ENCODE results near the gene TFB2M. TPM values are rescaled to one million over a fixed set of nuclear protein-coding genes. Genes with fewer than 3 reads are reported as not detected.
A peak's percentile ranks its signal among the peaks of the same experiment; 100 is the strongest.

The TFB2M gene
- total RNA-seq, 1 experiment from 2014 or later: 23.5 TPM

- peaks cover 3% of the 10 kb centered on the region; the same call in 1 of the 2 replicates for H3K9me3 ChIP-seq (replicated peaks)
- no peak overlapping the region for H3K4me3 ChIP-seq
- no peaks in the 10 kb centered on the region for H3K4me1 ChIP-seq
- no peak overlapping the region for H3K27ac ChIP-seq
- H3K36me3 ChIP-seq: no peaks in the 10 kb centered on the region
- H3K27me3 ChIP-seq: no peaks in the 10 kb centered on the region
- DNase-seq: no peak
These were observed 46.5 kb downstream of the TFB2M start for GRCh38 chr1:246519514-246519913.

- H3K36me3 ChIP-seq: no peaks in the 10 kb centered on the region
- no peak for DNase-seq
- no peaks in the 10 kb centered on the region for H3K4me1 ChIP-seq
- H3K4me3 ChIP-seq: no peak overlapping the region
- no peak overlapping the region for H3K27ac ChIP-seq
- H3K27me3 ChIP-seq: no peaks in the 10 kb centered on the region
- peaks cover 3% of the 10 kb centered on the region; the same call in 1 of the 2 replicates for H3K9me3 ChIP-seq (replicated peaks)
These were observed 47.4 kb downstream of the TFB2M start for GRCh38 chr1:246518456-246519205.

GRCh38 chr1:246517391-246517790 lies 48.7 kb downstream of the TFB2M start:
- Histone ChIP-seq H3K4me1 (no peaks in the 10 kb centered on the region), H3K36me3 (no peaks in the 10 kb centered on the region), H3K27ac (no peak overlapping the region), H3K27me3 (no peaks in the 10 kb centered on the region), H3K4me3 (no peak overlapping the region), H3K9me3 (replicated peaks) (peaks cover 3% of the 10 kb centered on the region; the same call in 1 of the 2 replicates)
- no peak for DNase-seq

- Histone ChIP-seq H3K4me1 (no peaks in the 10 kb centered on the region), H3K9me3 (replicated peaks) (peaks cover 3% of the 10 kb centered on the region; the same call in 1 of the 2 replicates), H3K4me3 (no peak overlapping the region), H3K36me3 (no peaks in the 10 kb centered on the region), H3K27me3 (no peaks in the 10 kb centered on the region), H3K27ac (no peak overlapping the region)
- DNase-seq: no peak
These were observed 49.9 kb downstream of the TFB2M start for GRCh38 chr1:246516126-246516525.

- no peaks in the 10 kb centered on the region for H3K36me3 ChIP-seq
These were observed 50.6 kb downstream of the TFB2M start for GRCh38 chr1:246515390-246516005.

GRCh38 chr1:246513619-246514343 lies 52.3 kb downstream of the TFB2M start:
- Histone ChIP-seq H3K4me3 (no peak overlapping the region), H3K36me3 (no peaks in the 10 kb centered on the region), H3K27me3 (no peaks in the 10 kb centered on the region), H3K9me3 (replicated peaks) (peaks cover 3% of the 10 kb centered on the region; the same call in 1 of the 2 replicates), H3K4me1 (no peaks in the 10 kb centered on the region), H3K27ac (no peak overlapping the region)
- DNase-seq: no peak

More at GRCh38 chr1:246515390-246516005, 50.6 kb downstream of the TFB2M start:
- H3K4me1 ChIP-seq: no peaks in the 10 kb centered on the region
- H3K9me3 ChIP-seq (replicated peaks): peaks cover 3% of the 10 kb centered on the region; the same call in 1 of the 2 replicates
- H3K27me3 ChIP-seq: no peaks in the 10 kb centered on the region
- no peak overlapping the region for H3K27ac ChIP-seq
- DNase-seq: no peak
- no peak overlapping the region for H3K4me3 ChIP-seq

- DNase-seq: no peak
- Histone ChIP-seq H3K27ac (no peak overlapping the region), H3K9me3 (replicated peaks) (peaks cover 3% of the 10 kb centered on the region; the same call in 1 of the 2 replicates), H3K4me1 (no peaks in the 10 kb centered on the region), H3K36me3 (no peaks in the 10 kb centered on the region), H3K27me3 (no peaks in the 10 kb centered on the region), H3K4me3 (no peak overlapping the region)
These were observed 53.0 kb downstream of the TFB2M start for GRCh38 chr1:246513041-246513440.

- no peak for DNase-seq
- no peaks in the 10 kb centered on the region for H3K36me3 ChIP-seq
- H3K9me3 ChIP-seq (replicated peaks): peaks cover 3% of the 10 kb centered on the region; the same call in 1 of the 2 replicates
- H3K4me3 ChIP-seq: no peak overlapping the region
- no peaks in the 10 kb centered on the region for H3K4me1 ChIP-seq
- H3K27ac ChIP-seq: no peak overlapping the region
- H3K27me3 ChIP-seq: no peaks in the 10 kb centered on the region
These were observed 53.4 kb downstream of the TFB2M start for GRCh38 chr1:246512635-246513034.

- no peaks in the 10 kb centered on the region for H3K4me1 ChIP-seq
- peaks cover 3% of the 10 kb centered on the region; the same call in 1 of the 2 replicates for H3K9me3 ChIP-seq (replicated peaks)
- no peaks in the 10 kb centered on the region for H3K36me3 ChIP-seq
- no peaks in the 10 kb centered on the region for H3K27me3 ChIP-seq
- no peak overlapping the region for H3K4me3 ChIP-seq
- no peak overlapping the region for H3K27ac ChIP-seq
- no peak for DNase-seq
These were observed 53.8 kb downstream of the TFB2M start for GRCh38 chr1:246512230-246512629.

- H3K27ac ChIP-seq: no peak overlapping the region
- no peak for DNase-seq
- no peaks in the 10 kb centered on the region for H3K4me1 ChIP-seq
- H3K27me3 ChIP-seq: no peaks in the 10 kb centered on the region
- peaks cover 3% of the 10 kb centered on the region; the same call in 1 of the 2 replicates for H3K9me3 ChIP-seq (replicated peaks)
- H3K4me3 ChIP-seq: no peak overlapping the region
- no peaks in the 10 kb centered on the region for H3K36me3 ChIP-seq
These were observed 54.9 kb downstream of the TFB2M start for GRCh38 chr1:246511203-246511602.

GRCh38 chr1:246510147-246511030 lies 55.7 kb downstream of the TFB2M start:
- peaks cover 2% of the 10 kb centered on the region; the same call in 1 of the 2 replicates for H3K9me3 ChIP-seq (replicated peaks)
- no peak overlapping the region for H3K4me3 ChIP-seq
- H3K36me3 ChIP-seq: no peaks in the 10 kb centered on the region
- no peaks in the 10 kb centered on the region for H3K27me3 ChIP-seq
- DNase-seq: no peak
- no peaks in the 10 kb centered on the region for H3K4me1 ChIP-seq
- no peak overlapping the region for H3K27ac ChIP-seq

GRCh38 chr1:246508897-246509688 lies 57.0 kb downstream of the TFB2M start:
- H3K9me3 ChIP-seq (replicated peaks): no peaks in the 10 kb centered on the region
- DNase-seq: no peak
- no peaks in the 10 kb centered on the region for H3K27me3 ChIP-seq
- H3K4me1 ChIP-seq: no peaks in the 10 kb centered on the region
- H3K36me3 ChIP-seq: no peaks in the 10 kb centered on the region
- no peak overlapping the region for H3K4me3 ChIP-seq
- H3K27ac ChIP-seq: no peak overlapping the region

GRCh38 chr1:246506674-246507481 lies 59.2 kb downstream of the TFB2M start, which contains the start of gene SMYD3:
Gene SMYD3 (minus strand): TSS chr1:246507279.
- Histone ChIP-seq H3K36me3 (no peaks in the 10 kb centered on the region), H3K9me3 (replicated peaks) (no peaks in the 10 kb centered on the region), H3K4me1 (no peaks in the 10 kb centered on the region), H3K27me3 (no peaks in the 10 kb centered on the region), H3K4me3 (peak within 1 kb of the TSS; percentile 81), H3K27ac (no peak within 1 kb of the TSS)
- DNase-seq: peak; percentile 75 to 87

Data from SJCRH30 (cell line).